ENCODE results near the gene CHN1.
A peak's percentile ranks its signal among the peaks of the same experiment; 100 is the strongest.

CHN1 gene

GRCh38 chr2:174780856-174781255 lies 224.3 kb downstream of the CHN1 start:
- DNase-seq (ENCODE audit: low spot score): no peak
- TF ChIP-seq CTCF (IDR thresholded peaks at IDR 0.05; ENCODE audit: extremely low read depth, missing control alignments): no peak

GRCh38 chr2:174780191-174780840 lies 224.9 kb downstream of the CHN1 start:
- no peak for DNase-seq (ENCODE audit: low spot score)
- TF ChIP-seq CTCF (IDR thresholded peaks at IDR 0.05; ENCODE audit: extremely low read depth, missing control alignments): no peak

- no peak for TF ChIP-seq CTCF (IDR thresholded peaks at IDR 0.05; ENCODE audit: extremely low read depth, missing control alignments)
- DNase-seq (ENCODE audit: low spot score): no peak
These were observed 225.7 kb downstream of the CHN1 start for GRCh38 chr2:174779361-174779928.

GRCh38 chr2:174778085-174778981 lies 226.8 kb downstream of the CHN1 start:
- DNase-seq (ENCODE audit: low spot score): peak; percentile 51

GRCh38 chr2:174777347-174778084 lies 227.7 kb downstream of the CHN1 start:
- TF ChIP-seq CTCF (IDR thresholded peaks at IDR 0.05; ENCODE audit: extremely low read depth, missing control alignments): no peak
- no peak for DNase-seq (ENCODE audit: low spot score)

More at GRCh38 chr2:174778085-174778981, 226.8 kb downstream of the CHN1 start:
- no peak for TF ChIP-seq CTCF (IDR thresholded peaks at IDR 0.05; ENCODE audit: extremely low read depth, missing control alignments)

- TF ChIP-seq CTCF (IDR thresholded peaks at IDR 0.05; ENCODE audit: extremely low read depth, missing control alignments): no peak
- DNase-seq (ENCODE audit: low spot score): no peak
These were observed 228.5 kb downstream of the CHN1 start for GRCh38 chr2:174776675-174777074.
